Measurements from ENCODE around the gene APBA2.

The APBA2 gene

GRCh38 chr15:29134239-29134638, 248.5 kb downstream of the APBA2 start:
- no peak for DNase-seq (ENCODE audit: low spot score)

GRCh38 chr15:29134641-29135308, 249.0 kb downstream of the APBA2 start:
- no peak for DNase-seq (ENCODE audit: low spot score)

- no peak for DNase-seq (ENCODE audit: low spot score)
Observed at GRCh38 chr15:29135309-29135657, 249.5 kb downstream of the APBA2 start.

- DNase-seq (ENCODE audit: low spot score), result no peak
Observed at GRCh38 chr15:29135702-29136646, 250.2 kb downstream of the APBA2 start.

- no peak for DNase-seq (ENCODE audit: low spot score)
Observed at GRCh38 chr15:29138260-29138659, 252.5 kb downstream of the APBA2 start.

- DNase-seq (ENCODE audit: low spot score), result no peak
Observed at GRCh38 chr15:29139072-29139471, 253.3 kb downstream of the APBA2 start.

- peak; percentile 87 for DNase-seq (ENCODE audit: low spot score)
Observed at GRCh38 chr15:29139540-29140459, 254.0 kb downstream of the APBA2 start.

GRCh38 chr15:29140475-29141307, 254.9 kb downstream of the APBA2 start:
- no peak for DNase-seq (ENCODE audit: low spot score)

GRCh38 chr15:29141308-29142128, 255.7 kb downstream of the APBA2 start:
- no peak for DNase-seq (ENCODE audit: low spot score)

GRCh38 chr15:29142129-29142747, 256.5 kb downstream of the APBA2 start:
- no peak for DNase-seq (ENCODE audit: low spot score)

- no peak for DNase-seq (ENCODE audit: low spot score)
Observed at GRCh38 chr15:29143293-29143692, 257.5 kb downstream of the APBA2 start.

GRCh38 chr15:29143909-29144635, 258.3 kb downstream of the APBA2 start:
- DNase-seq (ENCODE audit: low spot score), result peak; percentile 66

- DNase-seq (ENCODE audit: low spot score), result no peak
Observed at GRCh38 chr15:29149738-29150075, 263.9 kb downstream of the APBA2 start.

- no peak for DNase-seq (ENCODE audit: low spot score)
Observed at GRCh38 chr15:29150515-29151483, 265.0 kb downstream of the APBA2 start.

GRCh38 chr15:29151484-29151857, 265.7 kb downstream of the APBA2 start:
- no peak for DNase-seq (ENCODE audit: low spot score)

- DNase-seq (ENCODE audit: low spot score), result no peak
Observed at GRCh38 chr15:29156521-29156920, 270.7 kb downstream of the APBA2 start.

GRCh38 chr15:29159771-29160455, 274.1 kb downstream of the APBA2 start:
- no peak for DNase-seq (ENCODE audit: low spot score)

- DNase-seq (ENCODE audit: low spot score), result no peak
Observed at GRCh38 chr15:29162411-29162810, 276.6 kb downstream of the APBA2 start.

Data from AG08396 (cell line).